Astrocyte of the cerebellum (primary cell): ENCODE data around the gene DENND4A.

Experiments
- DNase-seq: peaks from one replicate; pipeline ENCODE4 v3.0.0-alpha.2; 2011; ENCODE audit warnings: low read depth
- H3K4me3 ChIP-seq: 2 replicates; pipeline ENCODE4 v1.5.1; 2011; ENCODE audit warnings: mild to moderate bottlenecking, low read depth, low read length, moderate library complexity
- in situ Hi-C: cut with HindIII; loops from 2 replicates; pipeline ENCODE4 v1.10.0; 2017; ENCODE audit warnings: low sequenced_read_pairs
- TF ChIP-seq, protein P1 (sequence below): IDR thresholded peaks from 2 replicates; pipeline ENCODE4 v1.5.1; 2012; ENCODE audit warnings: low read length, low read depth, moderate library complexity, mild to moderate bottlenecking; ENCODE audit errors: missing control alignments

Gene DENND4A

DNA sequence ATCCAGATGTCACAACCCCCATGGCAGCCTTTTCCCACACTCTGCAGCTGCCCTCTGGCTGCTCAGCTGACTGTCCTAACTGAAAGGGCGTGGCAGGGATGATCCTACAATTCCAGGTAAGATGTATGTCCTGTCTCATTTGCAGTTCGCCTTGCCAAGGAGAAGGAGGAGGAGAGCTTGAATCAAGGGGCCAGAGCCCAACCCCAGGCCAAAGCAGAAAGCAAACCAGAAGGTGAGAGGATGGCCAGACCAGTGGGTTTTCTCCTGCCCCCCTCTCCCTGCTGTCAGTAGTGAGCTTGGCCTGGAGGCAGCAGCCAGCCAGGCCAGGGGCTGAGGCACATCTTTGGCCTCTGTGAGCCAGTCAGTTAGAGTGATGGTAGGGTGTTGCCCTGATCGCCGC is 147.8 kb downstream of the DENND4A start:
- no peak for DNase-seq
- TF ChIP-seq, protein P1, sequence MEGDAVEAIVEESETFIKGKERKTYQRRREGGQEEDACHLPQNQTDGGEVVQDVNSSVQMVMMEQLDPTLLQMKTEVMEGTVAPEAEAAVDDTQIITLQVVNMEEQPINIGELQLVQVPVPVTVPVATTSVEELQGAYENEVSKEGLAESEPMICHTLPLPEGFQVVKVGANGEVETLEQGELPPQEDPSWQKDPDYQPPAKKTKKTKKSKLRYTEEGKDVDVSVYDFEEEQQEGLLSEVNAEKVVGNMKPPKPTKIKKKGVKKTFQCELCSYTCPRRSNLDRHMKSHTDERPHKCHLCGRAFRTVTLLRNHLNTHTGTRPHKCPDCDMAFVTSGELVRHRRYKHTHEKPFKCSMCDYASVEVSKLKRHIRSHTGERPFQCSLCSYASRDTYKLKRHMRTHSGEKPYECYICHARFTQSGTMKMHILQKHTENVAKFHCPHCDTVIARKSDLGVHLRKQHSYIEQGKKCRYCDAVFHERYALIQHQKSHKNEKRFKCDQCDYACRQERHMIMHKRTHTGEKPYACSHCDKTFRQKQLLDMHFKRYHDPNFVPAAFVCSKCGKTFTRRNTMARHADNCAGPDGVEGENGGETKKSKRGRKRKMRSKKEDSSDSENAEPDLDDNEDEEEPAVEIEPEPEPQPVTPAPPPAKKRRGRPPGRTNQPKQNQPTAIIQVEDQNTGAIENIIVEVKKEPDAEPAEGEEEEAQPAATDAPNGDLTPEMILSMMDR, result no peak
- in situ Hi-C loops, result loop anchor here (25.0 kb wide), 1 partner anchor 218 kb away; the partner anchor contains the start of gene RAB11A
- H3K4me3 ChIP-seq, result no peak overlapping the region

DNA sequence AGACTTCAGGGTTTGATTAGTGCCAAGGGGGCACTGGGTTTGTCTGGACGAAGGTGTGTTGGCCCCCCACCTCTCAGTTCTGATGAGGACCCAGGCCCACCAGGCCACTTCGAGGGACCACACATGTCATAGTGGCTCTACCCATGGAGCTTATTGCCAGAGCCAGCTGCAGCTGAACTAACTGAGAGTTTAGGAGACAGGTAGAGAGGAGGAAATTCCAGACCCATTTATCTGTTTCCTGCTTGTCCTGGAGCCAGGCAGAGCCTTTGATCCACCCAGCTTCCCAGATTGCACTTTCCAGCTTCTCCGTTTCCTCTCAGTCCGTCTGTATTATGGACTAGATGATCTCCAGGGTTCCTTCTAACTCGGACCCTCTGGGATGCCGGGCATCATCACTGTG is 149.5 kb downstream of the DENND4A start:
- TF ChIP-seq, protein P1, result no peak
- no peak overlapping the region for H3K4me3 ChIP-seq
- in situ Hi-C loops, result loop anchor here (25.0 kb wide), 1 partner anchor 220 kb away; the partner anchor contains the start of gene RAB11A
- no peak for DNase-seq

DNA sequence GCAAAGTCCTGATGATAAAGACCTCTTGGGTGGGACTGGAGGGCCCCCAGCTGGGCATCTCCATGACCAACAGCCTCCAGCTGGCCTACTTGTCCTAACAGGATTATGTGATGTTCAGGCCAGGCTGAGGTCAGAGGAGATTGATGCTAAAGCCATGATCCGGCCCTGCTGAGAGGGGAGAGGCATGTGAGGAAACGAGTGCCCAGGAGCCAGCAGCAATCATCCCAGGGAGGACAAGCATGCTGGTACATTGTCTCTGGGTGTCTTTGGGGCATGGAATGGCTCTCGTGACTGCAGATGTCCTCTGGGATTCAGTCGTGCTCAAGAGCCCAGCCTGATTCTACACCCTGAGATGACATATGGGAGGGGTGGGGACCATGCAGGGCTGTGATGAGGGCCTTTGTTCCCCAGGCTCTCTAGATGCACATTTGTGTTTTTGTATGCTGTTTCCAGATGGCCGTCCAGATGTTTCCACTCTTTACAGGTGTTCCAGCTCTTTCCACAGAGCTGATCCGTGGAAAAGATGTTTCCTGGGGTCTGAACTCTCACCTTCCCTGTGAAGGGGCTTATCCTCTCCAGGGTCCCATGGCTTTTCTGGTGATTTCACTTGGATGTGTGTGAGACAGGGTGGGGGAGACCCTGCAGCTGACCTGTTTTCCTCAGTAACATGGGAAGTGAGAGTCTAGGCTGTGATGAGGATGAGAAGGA is 150.2 kb downstream of the DENND4A start:
- no peak for DNase-seq
- TF ChIP-seq, protein P1, result no peak
- in situ Hi-C loops, result loop anchor here (25.0 kb wide), 1 partner anchor 220 kb away; the partner anchor contains the start of gene RAB11A

DNA sequence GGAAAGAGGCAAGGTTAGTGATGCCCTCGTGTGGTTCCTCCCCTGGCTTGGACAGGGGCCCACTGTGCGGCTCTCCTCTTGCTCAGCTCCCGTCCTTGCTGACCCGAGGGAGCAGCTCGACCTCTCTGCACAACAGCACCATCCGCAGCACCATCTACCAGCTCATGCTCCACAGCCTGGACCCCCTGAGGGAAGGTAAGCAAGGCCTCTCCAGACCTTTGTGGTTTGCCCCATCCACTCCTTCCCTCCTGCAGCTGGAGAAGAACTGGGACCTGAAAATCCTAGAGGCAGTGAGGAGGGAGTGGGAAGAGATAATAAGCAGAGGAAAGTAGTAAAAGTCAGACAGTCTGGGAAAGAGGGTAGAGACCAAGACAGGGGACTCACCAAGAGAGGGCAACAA is 152.6 kb downstream of the DENND4A start:
- no peak overlapping the region for H3K4me3 ChIP-seq
- in situ Hi-C loops, result loop anchor here (25.0 kb wide), 1 partner anchor 223 kb away; the partner anchor contains the start of gene RAB11A
- DNase-seq, result no peak
- TF ChIP-seq, protein P1, result no peak

More for the DNA sequence above, 150.2 kb downstream of the DENND4A start:
- no peak overlapping the region for H3K4me3 ChIP-seq

DNA sequence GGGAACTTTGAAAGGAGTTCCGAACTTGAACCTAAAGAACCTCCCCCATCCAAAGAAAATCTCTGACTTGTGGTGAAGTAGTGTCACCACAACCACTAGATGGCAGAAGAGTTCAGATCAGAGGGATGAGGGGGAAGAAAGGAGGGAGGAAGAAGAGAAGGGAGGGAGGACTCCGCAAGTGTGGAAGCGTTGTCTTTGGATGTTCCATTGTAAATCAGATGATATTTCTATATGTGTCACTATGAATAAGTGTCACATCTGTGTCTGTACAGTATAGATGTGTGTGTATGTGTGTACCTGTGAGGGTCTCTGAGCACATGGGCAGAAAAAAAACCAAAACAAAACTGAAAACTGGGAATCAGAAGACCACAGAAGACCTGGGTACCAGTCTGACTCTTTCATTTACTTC is 153.4 kb downstream of the DENND4A start:
- DNase-seq, result peak; percentile 69
- no peak overlapping the region for H3K4me3 ChIP-seq
- in situ Hi-C loops, result loop anchor here (25.0 kb wide), 1 partner anchor 224 kb away; the partner anchor contains the start of gene RAB11A
- TF ChIP-seq, protein P1, result peak; percentile 77

DNA sequence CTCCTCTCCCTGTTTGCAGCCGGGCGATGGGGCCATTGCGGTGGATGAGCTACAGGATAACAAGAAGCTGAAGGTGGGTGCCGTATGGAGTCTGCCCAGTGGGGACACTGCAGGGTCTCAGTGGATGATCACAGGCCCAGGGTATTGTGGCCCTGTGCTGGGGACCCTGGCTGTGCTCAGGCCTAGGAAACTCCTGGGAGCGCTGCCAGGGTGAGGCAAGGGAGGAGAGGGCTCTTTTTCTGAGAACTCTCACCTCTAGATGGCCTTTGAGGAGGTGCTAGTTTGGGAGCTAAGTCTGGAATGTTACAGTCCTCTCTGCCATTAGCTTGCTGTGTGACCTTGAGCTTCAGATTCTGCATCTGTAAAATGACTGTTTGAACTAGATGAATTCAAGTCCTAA is 154.0 kb downstream of the DENND4A start:
- no peak for DNase-seq
- TF ChIP-seq, protein P1, result no peak
- no peak overlapping the region for H3K4me3 ChIP-seq
- in situ Hi-C loops, result loop anchor here (25.0 kb wide), 1 partner anchor 224 kb away; the partner anchor contains the start of gene RAB11A
